CD4-positive, alpha-beta T cell treated with Interferon gamma for 1 hour (primary cell): ENCODE measurements around the gene THSD4.
"Not testable (repeated sequence)": the region's sequence is repeated elsewhere in the genome, so short reads cannot be mapped to it uniquely, and the experiment has no call there.

Source experiments
- DNase-seq: peaks from one replicate; pipeline ENCODE4 v3.0.0-alpha.2; 2020

Gene THSD4

GRCh38 chr15:71709808-71710418 lies 594.6 kb downstream of the THSD4 start:
- no peak for DNase-seq

GRCh38 chr15:71712182-71712581 lies 596.9 kb downstream of the THSD4 start:
- no peak for DNase-seq

GRCh38 chr15:71713191-71713809 lies 598.0 kb downstream of the THSD4 start:
- DNase-seq: no peak

GRCh38 chr15:71715914-71716313 lies 600.6 kb downstream of the THSD4 start:
- DNase-seq: no peak

GRCh38 chr15:71716990-71717389 lies 601.7 kb downstream of the THSD4 start:
- DNase-seq: no peak

- no peak for DNase-seq
Measured at GRCh38 chr15:71718116-71718910, 603.0 kb downstream of the THSD4 start.

GRCh38 chr15:71723344-71723743 lies 608.1 kb downstream of the THSD4 start:
- no peak for DNase-seq

- DNase-seq: not testable (repeated sequence)
Measured at GRCh38 chr15:71725207-71725955, 610.1 kb downstream of the THSD4 start.

GRCh38 chr15:71728881-71729280 lies 613.6 kb downstream of the THSD4 start:
- no peak for DNase-seq

- no peak for DNase-seq
Measured at GRCh38 chr15:71729319-71729718, 614.0 kb downstream of the THSD4 start.

GRCh38 chr15:71730277-71731144 lies 615.2 kb downstream of the THSD4 start:
- no peak for DNase-seq

GRCh38 chr15:71732636-71733035 lies 617.4 kb downstream of the THSD4 start:
- no peak for DNase-seq

GRCh38 chr15:71733122-71733521 lies 617.9 kb downstream of the THSD4 start:
- no peak for DNase-seq

- DNase-seq: no peak
Measured at GRCh38 chr15:71734709-71735384, 619.6 kb downstream of the THSD4 start.

GRCh38 chr15:71735385-71735757 lies 620.1 kb downstream of the THSD4 start:
- DNase-seq: no peak

- DNase-seq: no peak
Measured at GRCh38 chr15:71736286-71736947, 621.1 kb downstream of the THSD4 start.

- no peak for DNase-seq
Measured at GRCh38 chr15:71737761-71738160, 622.5 kb downstream of the THSD4 start.

GRCh38 chr15:71739355-71739754 lies 624.1 kb downstream of the THSD4 start:
- DNase-seq: no peak

GRCh38 chr15:71742964-71743363 lies 627.7 kb downstream of the THSD4 start:
- no peak for DNase-seq

GRCh38 chr15:71743861-71744382 lies 628.7 kb downstream of the THSD4 start:
- peak; percentile 28 for DNase-seq

GRCh38 chr15:71746719-71747118 lies 631.4 kb downstream of the THSD4 start:
- no peak for DNase-seq
